Activated T-cell treated with anti-CD3 and anti-CD28 coated beads for 1 hour (primary cell): ENCODE measurements around the gene CNTLN.
"Not testable (repeated sequence)": the region's sequence is repeated elsewhere in the genome, so short reads cannot be mapped to it uniquely, and the experiment has no call there.

Experiments
- DNase-seq: peaks from one replicate; pipeline ENCODE4 v3.0.0-alpha.2; 2020; ENCODE audit warnings: low read depth

Gene CNTLN

GRCh38 chr9:17318821-17319320, 184.0 kb downstream of the CNTLN start:
- no peak for DNase-seq

- DNase-seq: no peak
These were observed 185.0 kb downstream of the CNTLN start for GRCh38 chr9:17319864-17320263.

- DNase-seq: no peak
These were observed 188.3 kb downstream of the CNTLN start for GRCh38 chr9:17322882-17323864.

GRCh38 chr9:17328331-17328730, 193.5 kb downstream of the CNTLN start:
- no peak for DNase-seq

- DNase-seq: no peak
These were observed 195.3 kb downstream of the CNTLN start for GRCh38 chr9:17330097-17330496.

- DNase-seq: no peak
These were observed 197.3 kb downstream of the CNTLN start for GRCh38 chr9:17332115-17332514.

- DNase-seq: no peak
These were observed 204.3 kb downstream of the CNTLN start for GRCh38 chr9:17339156-17339555.

GRCh38 chr9:17342696-17343095, 207.9 kb downstream of the CNTLN start:
- DNase-seq: no peak

- no peak for DNase-seq
These were observed 215.0 kb downstream of the CNTLN start for GRCh38 chr9:17349831-17350230.

DNA sequence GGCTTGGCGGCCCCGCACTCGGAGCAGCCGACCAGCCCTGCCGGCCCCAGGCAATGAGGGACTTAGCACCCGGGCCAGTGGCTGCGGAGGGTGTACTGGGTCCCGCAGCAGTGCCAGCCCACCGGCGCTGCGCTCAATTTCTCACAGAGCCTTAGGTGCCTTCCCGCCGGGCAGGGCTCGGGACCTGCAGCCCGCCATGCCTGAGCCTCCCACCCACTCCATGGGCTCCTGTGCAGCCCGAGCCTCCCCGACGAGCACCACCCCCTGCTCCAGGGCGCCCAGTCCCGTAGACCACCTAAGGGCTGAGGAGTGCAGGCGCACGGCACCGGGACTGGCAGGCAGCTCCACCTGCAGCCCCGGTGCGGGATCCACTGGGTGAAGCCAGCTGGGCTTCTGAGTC, 219.2 kb downstream of the CNTLN start:
- not testable (repeated sequence) for DNase-seq

- DNase-seq: no peak
These were observed 226.5 kb downstream of the CNTLN start for GRCh38 chr9:17361378-17361777.

GRCh38 chr9:17367035-17367434, 232.2 kb downstream of the CNTLN start:
- DNase-seq: no peak

DNA sequence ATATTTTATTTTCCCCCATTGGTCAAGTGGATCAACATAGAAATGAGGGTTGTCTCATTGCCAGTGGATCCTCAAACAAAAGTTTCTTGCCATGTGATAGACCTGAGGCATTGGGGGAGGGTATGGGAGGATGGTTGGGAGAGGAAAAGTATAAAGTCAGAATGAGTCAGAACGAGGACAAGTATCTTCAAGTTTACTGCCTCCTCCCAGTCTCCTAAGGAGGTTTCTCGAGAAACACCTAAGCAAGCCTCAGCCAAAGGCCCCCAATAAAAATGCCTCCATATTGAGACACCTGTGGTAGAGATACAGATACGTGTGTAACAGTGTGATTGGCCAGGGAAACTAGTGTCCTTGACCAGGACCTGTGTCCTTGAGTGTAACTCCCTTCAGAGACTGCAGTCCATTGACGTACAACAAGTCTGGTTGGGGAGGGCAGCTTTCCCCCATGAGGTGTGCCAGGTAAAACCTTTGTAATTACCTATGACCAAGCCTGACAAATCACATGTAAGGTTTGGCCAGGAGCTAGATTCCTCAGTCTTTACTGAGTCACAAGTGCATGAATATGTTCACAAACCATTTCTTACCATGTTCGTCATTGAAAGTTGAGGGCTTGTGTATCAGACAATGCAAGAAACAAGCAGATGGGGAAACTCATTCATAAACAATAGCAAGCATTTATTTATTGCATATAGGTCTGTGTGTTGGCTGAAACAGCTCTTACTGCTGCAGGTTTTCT, 245.5 kb downstream of the CNTLN start:
- DNase-seq: no peak

DNA sequence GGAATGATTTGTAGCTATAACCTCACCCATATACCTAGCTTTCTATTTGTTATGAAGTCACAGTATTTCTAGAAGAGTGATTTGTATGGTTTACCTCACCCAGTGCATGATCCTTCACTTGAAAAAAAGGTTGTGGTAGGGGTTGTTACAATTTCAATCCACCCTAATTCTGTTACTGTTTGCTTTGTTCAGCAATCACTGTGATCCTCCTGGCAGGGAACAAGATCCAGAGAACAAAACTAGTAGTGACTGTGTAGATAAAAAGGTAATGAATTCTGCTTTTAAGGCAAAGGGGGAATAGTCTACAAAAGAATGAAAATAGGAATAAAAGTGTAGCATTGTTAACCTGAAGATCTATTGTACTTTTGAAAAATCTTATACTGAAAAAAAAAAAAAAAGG, 252.7 kb downstream of the CNTLN start:
- no peak for DNase-seq

DNA sequence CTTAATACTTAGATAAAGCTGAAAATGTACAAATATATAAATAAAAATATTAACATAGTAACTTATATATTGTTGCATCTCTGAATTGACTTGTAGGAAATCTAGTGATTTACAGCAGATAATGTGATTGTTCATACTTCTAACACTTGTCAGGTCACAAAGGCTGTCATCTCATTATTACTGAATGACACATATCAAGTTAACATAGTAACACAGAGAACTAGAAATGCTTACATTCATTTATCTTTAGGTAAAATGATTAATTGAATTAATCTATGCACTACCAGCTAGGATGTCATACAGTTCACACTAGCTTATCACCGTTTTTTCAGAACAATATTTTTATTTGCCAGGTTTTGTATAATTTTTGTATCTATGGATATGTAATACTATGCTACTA, 254.2 kb downstream of the CNTLN start:
- DNase-seq: no peak

- DNase-seq: no peak
These were observed 260.2 kb downstream of the CNTLN start for GRCh38 chr9:17394881-17395510.

GRCh38 chr9:17397166-17397728, 262.4 kb downstream of the CNTLN start:
- DNase-seq: not testable (repeated sequence)

- DNase-seq: no peak
These were observed 263.5 kb downstream of the CNTLN start for GRCh38 chr9:17398350-17398749.

- DNase-seq: no peak
These were observed 267.0 kb downstream of the CNTLN start for GRCh38 chr9:17401858-17402257.

DNA sequence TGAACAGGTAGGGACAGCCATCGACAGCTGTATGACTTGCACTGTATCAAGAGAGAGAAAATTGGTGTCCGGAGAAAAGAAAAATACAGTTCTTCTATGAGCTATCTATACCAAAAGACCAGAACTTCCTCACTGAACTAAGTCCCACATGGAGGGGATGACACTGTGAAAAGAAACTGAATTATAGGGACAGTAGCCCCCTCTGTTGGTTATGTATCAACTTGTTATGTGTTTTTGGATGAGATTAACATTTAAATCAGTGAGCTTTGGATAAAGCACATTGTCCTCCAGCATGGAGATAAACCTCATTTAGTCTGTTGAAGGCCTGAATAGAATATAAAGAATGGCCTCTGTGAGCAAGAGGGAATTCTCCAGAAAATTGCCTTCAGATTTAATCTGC, 267.5 kb downstream of the CNTLN start:
- no peak for DNase-seq

DNA sequence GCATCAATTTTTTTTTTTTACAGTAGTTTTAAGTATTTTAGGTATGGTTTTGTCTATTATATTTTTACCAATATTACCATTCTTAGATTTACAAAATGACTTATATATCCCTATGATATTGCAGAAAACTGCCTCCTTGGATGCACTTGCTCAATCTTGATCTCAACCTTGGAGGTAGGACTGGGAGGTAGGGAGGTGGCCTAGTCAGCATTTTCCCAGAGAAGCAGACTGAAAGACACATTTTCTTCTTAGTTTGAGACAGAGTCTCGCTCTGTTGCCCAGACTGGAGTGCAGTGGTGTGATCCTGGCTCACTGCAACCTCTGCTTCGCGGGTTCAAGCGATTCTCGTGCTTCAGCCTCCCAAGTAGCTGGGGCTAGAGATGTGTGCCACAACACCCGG, 268.7 kb downstream of the CNTLN start:
- no peak for DNase-seq

GRCh38 chr9:17414986-17415385, 280.1 kb downstream of the CNTLN start:
- DNase-seq: no peak
